ENCODE data around the gene PRRG1.

PRRG1 gene

GRCh38 chrX:37378830-37379229 is 29.7 kb downstream of the PRRG1 start:
- Histone ChIP-seq H3F3A (ENCODE audit: low read depth) (no peaks in the 10 kb centered on the region), H3K36me3 (ENCODE audit: insufficient read depth, low read length) (no peaks in the 10 kb centered on the region), H3K9me3 (ENCODE audit: insufficient read depth, low read depth, low read length) (no peaks in the 10 kb centered on the region), H3K79me2 (ENCODE audit: insufficient read depth, low read length) (no peaks in the 10 kb centered on the region), H2AFZ (ENCODE audit: low read length) (no peak overlapping the region), H3K4me2 (ENCODE audit: low read depth, low read length, poor library complexity, severe bottlenecking) (no peak overlapping the region), H3K27me3 (ENCODE audit: insufficient read depth, low read length, poor library complexity, severe bottlenecking) (no peaks in the 10 kb centered on the region), H3K4me1 (ENCODE audit: insufficient read depth, low read length, poor library complexity, severe bottlenecking) (no peaks in the 10 kb centered on the region), H4K20me1 (ENCODE audit: insufficient read depth, low read length, poor library complexity, severe bottlenecking) (no peaks in the 10 kb centered on the region), H3K9ac (ENCODE audit: low read depth, low read length, poor library complexity, severe bottlenecking) (no peak overlapping the region), H3K4me3 (ENCODE audit: low read length, poor library complexity, severe bottlenecking) (no peak overlapping the region), H3K9me2 (replicated peaks; ENCODE audit: low read depth, low read length) (no peaks in the 10 kb centered on the region)
- TF ChIP-seq EZH2phosphoT487 (IDR thresholded peaks at IDR 0.05; ENCODE audit: borderline replicate concordance) = no peak
- TF ChIP-seq CTCF (conservative IDR thresholded peaks at IDR 0.05; ENCODE audit: low read length) = no peak

- H4K20me1 ChIP-seq (ENCODE audit: insufficient read depth, low read length, poor library complexity, severe bottlenecking) = no peaks in the 10 kb centered on the region
- no peaks in the 10 kb centered on the region for H3K27me3 ChIP-seq (ENCODE audit: insufficient read depth, low read length, poor library complexity, severe bottlenecking)
- H3K79me2 ChIP-seq (ENCODE audit: insufficient read depth, low read length) = no peaks in the 10 kb centered on the region
- no peak overlapping the region for H2AFZ ChIP-seq (ENCODE audit: low read length)
- H3K4me3 ChIP-seq (ENCODE audit: low read length, poor library complexity, severe bottlenecking) = no peak overlapping the region
- no peaks in the 10 kb centered on the region for H3K9me3 ChIP-seq (ENCODE audit: insufficient read depth, low read depth, low read length)
- TF ChIP-seq CTCF (conservative IDR thresholded peaks at IDR 0.05; ENCODE audit: low read length) = no peak
- TF ChIP-seq EZH2phosphoT487 (IDR thresholded peaks at IDR 0.05; ENCODE audit: borderline replicate concordance) = no peak
- no peaks in the 10 kb centered on the region for H3F3A ChIP-seq (ENCODE audit: low read depth)
- H3K9ac ChIP-seq (ENCODE audit: low read depth, low read length, poor library complexity, severe bottlenecking) = no peak overlapping the region
- H3K36me3 ChIP-seq (ENCODE audit: insufficient read depth, low read length) = no peaks in the 10 kb centered on the region
- no peak overlapping the region for H3K4me2 ChIP-seq (ENCODE audit: low read depth, low read length, poor library complexity, severe bottlenecking)
- H3K4me1 ChIP-seq (ENCODE audit: insufficient read depth, low read length, poor library complexity, severe bottlenecking) = no peaks in the 10 kb centered on the region
- H3K9me2 ChIP-seq (replicated peaks; ENCODE audit: low read depth, low read length) = no peaks in the 10 kb centered on the region
These were observed 31.1 kb downstream of the PRRG1 start for GRCh38 chrX:37380256-37380655.

GRCh38 chrX:37380924-37381323 is 31.8 kb downstream of the PRRG1 start:
- H3F3A ChIP-seq (ENCODE audit: low read depth) = no peaks in the 10 kb centered on the region
- H3K9me3 ChIP-seq (ENCODE audit: insufficient read depth, low read depth, low read length) = no peaks in the 10 kb centered on the region
- no peaks in the 10 kb centered on the region for H4K20me1 ChIP-seq (ENCODE audit: insufficient read depth, low read length, poor library complexity, severe bottlenecking)
- no peaks in the 10 kb centered on the region for H3K9me2 ChIP-seq (replicated peaks; ENCODE audit: low read depth, low read length)
- H3K4me3 ChIP-seq (ENCODE audit: low read length, poor library complexity, severe bottlenecking) = no peak overlapping the region
- H3K79me2 ChIP-seq (ENCODE audit: insufficient read depth, low read length) = no peaks in the 10 kb centered on the region
- no peaks in the 10 kb centered on the region for H3K4me1 ChIP-seq (ENCODE audit: insufficient read depth, low read length, poor library complexity, severe bottlenecking)
- no peaks in the 10 kb centered on the region for H3K36me3 ChIP-seq (ENCODE audit: insufficient read depth, low read length)
- H2AFZ ChIP-seq (ENCODE audit: low read length) = no peak overlapping the region
- no peak overlapping the region for H3K9ac ChIP-seq (ENCODE audit: low read depth, low read length, poor library complexity, severe bottlenecking)
- TF ChIP-seq CTCF (conservative IDR thresholded peaks at IDR 0.05; ENCODE audit: low read length) (no peak), EZH2phosphoT487 (IDR thresholded peaks at IDR 0.05; ENCODE audit: borderline replicate concordance) (no peak)
- no peak overlapping the region for H3K4me2 ChIP-seq (ENCODE audit: low read depth, low read length, poor library complexity, severe bottlenecking)
- H3K27me3 ChIP-seq (ENCODE audit: insufficient read depth, low read length, poor library complexity, severe bottlenecking) = no peaks in the 10 kb centered on the region

Measured in Loucy (cell line).